GM21737 (cell line): Measurements from ENCODE around the gene RAD51B.
"Not testable (repeated sequence)": the region's sequence is repeated elsewhere in the genome, so short reads cannot be mapped to it uniquely, and the experiment has no call there.

Source experiments
- ATAC-seq: cut with Tn5 transposase; IDR thresholded peaks from one replicate; pipeline ENCODE4 v1.9.1; 2021; ENCODE audit warnings: mild to moderate bottlenecking, moderate library complexity; ENCODE audit not compliant: unreplicated experiment

The RAD51B gene

DNA sequence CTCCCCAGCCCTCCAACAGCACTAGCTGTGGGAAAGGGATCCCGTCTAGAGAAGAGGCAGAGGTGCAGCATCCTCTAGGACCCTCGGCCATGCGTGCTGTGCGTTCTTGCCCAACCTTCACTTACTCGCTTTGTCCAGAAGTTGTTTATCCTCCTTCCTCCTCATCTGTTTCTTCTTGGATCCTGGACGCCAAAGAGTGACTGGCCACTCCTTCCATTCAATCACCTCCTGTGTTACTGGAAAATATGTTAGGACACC is 832.8 kb downstream of the RAD51B start:
- no peak for ATAC-seq

GRCh38 chr14:68653108-68653507 is 833.5 kb downstream of the RAD51B start:
- no peak for ATAC-seq

GRCh38 chr14:68653804-68654203 is 834.2 kb downstream of the RAD51B start:
- ATAC-seq = no peak

DNA sequence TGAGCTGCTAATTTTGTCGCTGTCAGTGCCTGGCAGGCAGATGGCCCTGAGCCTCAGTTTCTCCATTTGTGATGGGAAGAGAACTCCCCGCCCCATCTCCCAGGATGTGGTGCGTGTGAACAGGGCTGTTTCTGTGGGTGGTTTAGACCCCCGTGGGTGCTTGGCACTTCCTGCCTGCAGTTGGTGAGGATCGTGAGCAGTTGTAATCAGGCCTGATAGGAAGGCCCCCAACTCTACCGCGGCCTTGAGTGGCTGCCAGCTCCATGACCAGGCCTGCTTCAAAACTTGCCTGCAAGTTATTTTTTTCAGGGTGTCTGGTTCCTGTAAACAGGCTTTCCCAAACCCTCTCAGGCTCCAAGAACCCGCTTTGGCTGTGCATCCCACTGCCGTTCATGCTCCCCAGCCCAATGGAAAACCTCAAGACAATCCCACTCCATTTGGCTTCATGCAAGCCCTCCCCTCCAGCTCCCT is 834.9 kb downstream of the RAD51B start:
- ATAC-seq = no peak

DNA sequence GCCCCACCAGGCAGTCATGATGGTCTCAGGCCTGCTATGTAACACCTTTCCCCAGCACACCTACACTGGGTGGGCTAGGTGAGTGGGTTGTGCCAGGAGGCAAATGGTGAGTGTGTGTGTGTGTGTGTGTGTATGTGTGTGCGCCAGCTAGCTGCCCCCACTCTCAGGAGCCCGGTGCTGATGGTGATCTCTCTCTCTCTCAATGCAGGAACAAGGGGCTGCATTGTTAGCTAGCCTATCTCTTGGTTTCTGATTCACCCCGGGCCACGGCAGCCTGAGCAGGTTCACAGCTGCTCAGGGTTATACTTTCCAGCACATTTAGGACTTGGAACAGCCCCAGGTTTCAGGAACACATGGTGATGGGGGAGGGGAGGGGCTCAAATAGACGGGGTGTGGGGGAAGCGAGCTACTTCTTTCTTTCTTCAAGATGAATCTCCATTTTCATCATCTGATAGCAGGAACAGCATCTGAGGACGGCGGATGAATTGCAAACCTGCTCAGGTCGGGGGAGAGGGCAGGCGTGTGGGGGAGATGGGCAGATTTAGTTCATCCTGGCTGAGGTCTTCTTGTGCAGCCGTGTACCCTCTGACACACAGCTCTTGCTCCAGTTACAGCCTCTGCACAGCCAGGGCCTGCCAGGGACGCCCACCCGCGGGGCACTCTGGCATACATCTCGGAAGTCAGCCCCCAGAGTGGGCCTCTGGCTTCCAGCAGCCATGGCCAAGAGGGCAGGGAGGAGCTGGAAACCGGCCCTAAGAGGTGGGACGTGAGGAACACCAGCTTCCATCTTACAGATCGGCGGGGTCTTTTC is 835.6 kb downstream of the RAD51B start:
- ATAC-seq = no peak

DNA sequence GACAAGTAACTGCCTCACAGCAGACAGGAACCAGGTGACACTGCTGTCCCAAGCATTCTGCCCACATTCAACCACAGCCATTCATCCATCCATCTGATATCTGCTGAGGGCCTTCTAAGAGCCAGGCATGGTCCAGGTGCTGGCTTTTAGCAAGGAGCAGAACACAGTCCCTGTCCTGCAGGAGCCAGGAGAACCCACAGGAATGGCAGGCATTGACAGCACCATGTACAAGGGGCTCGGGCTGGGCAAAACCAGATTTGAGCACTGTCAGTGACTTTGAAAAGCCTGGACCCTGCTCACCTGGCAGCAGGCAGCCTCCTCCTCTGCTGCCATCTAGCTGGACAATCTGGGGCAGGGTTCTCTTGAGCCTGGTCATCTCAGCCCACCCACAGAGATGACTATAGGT is 836.3 kb downstream of the RAD51B start:
- ATAC-seq = no peak

- ATAC-seq = no peak
These were observed 836.9 kb downstream of the RAD51B start for GRCh38 chr14:68656452-68656851.

DNA sequence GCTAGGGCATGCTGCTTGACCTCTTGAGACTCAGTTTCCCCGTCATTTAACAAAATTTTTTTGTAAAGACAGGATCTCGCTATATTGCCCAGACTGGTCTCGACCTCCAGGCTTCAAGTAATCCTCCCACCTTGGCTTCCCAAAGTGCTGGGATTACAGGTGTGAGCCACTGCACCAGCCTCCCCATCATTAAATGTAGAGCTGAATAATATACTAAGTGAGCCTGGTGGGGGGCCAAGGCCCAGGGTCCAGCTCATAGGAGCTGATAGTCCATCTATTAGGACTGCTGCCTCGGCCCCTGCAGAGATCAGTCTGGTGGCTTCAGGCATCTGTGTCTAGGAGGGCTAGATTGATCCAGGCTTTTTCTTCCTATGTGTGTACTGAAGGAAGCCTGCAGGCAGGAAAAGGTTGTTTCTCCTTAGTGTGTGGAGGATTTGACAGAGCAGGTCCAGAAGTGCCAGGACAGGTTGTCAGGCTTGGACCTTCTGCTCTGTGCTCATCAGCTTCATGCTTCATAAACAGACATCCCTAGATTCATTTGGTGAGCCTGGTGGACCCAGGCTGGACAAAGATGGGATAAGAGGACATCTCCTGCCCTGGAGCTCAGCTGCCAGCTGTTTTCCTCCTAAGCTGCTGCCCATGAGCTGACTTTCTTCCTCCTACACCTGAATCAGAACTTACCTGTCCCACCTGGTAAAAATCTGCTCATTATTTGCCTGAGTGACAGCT is 837.9 kb downstream of the RAD51B start:
- no peak for ATAC-seq

- no peak for ATAC-seq
These were observed 838.5 kb downstream of the RAD51B start for GRCh38 chr14:68658029-68658509.

- no peak for ATAC-seq
These were observed 839.7 kb downstream of the RAD51B start for GRCh38 chr14:68658943-68659931.

DNA sequence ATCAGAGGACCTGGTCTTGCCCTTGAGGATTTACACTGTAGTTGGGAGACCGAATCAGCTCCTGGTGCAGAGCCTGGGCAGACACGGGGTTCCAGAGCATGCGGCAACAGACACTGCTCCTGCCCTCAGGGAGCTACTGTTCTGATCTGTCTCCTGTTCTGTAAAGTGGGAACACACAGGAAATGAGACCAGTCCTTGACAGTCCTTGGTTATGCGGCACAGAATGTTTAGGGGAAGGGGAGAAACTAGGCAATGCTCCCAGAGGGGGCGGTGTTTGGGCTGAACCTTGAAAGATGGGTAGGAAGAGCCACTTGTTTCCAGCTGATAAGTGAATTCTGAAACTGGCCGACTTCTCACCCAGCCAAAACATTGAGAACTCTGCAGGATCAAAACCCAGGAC is 840.9 kb downstream of the RAD51B start:
- no peak for ATAC-seq

GRCh38 chr14:68661226-68662225 is 841.9 kb downstream of the RAD51B start:
- no peak for ATAC-seq

DNA sequence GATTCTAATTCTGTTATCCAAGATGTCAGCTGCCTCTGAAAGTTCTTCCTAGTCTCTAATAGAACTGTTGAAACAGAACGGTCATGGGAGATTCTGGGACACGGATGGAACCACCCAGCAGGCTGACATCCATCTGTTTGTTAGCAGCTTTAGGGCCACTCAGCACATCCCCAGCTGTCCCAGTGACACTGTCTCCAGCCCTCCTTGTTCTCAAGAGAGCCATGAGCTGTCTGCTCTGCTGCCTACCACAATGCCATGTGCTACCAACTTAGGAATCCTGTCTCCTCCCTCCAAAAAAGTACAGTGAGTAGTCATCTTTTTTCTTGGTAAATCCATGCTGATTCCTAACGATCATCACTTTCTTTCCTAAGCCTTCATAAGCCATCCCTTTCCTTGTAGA is 842.8 kb downstream of the RAD51B start:
- no peak for ATAC-seq

- ATAC-seq = not testable (repeated sequence)
These were observed 843.2 kb downstream of the RAD51B start for GRCh38 chr14:68662826-68663225.

DNA sequence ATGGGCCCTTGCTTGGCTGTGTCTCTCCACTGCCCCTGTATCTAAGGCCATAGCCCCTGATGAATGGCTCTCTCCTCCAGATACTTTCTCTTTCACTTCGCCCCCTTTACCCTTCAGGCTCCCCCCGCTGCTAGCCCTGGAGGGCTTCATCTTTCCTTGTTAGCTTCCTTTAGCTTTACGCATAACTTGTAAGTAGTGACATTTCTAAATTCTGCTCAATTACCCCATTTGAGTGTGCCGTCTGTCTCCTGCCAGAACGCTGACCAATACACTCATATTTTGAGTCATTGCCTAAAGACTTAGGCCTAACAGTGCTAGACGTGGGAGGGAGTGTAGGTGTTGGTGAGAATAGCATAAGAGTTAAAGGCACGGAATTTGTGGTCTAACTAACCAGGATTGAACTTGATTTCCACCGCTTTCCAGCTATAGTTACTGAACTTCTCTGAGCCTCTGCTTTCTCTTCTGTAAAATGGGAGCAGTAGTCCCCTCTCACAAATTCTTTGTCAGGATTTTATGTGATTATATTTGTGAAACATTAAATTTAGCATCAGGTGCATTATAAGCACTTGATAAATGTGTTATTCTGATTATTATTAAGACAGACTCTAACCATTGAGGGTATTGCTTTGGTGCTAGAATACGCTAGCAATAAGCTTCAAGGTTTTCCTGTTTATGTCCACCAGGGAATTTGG is 844.0 kb downstream of the RAD51B start:
- peak; percentile 75 for ATAC-seq

GRCh38 chr14:68664225-68664681 is 844.7 kb downstream of the RAD51B start:
- ATAC-seq = no peak

GRCh38 chr14:68665131-68665530 is 845.6 kb downstream of the RAD51B start:
- no peak for ATAC-seq

GRCh38 chr14:68665792-68666204 is 846.2 kb downstream of the RAD51B start:
- no peak for ATAC-seq

GRCh38 chr14:68666236-68666635 is 846.7 kb downstream of the RAD51B start:
- ATAC-seq = no peak
